AG04450 (cell line): ENCODE data around the gene SH3GLB2. TPM values are rescaled to one million over a fixed set of nuclear protein-coding genes. Genes with fewer than 3 reads are reported as not detected.
"Not testable (repeated sequence)": the region's sequence is repeated elsewhere in the genome, so short reads cannot be mapped to it uniquely, and the experiment has no call there.

ENCODE experiments used
- CTCF ChIA-PET: fragments of 300-600, 350-600 bp; formaldehyde crosslinking; extraction: SDS; loops from one replicate; lab custom pipeline; 2022; ENCODE audit warnings: antibody characterized with exemption, inconsistent platforms; lab: Charles Lee
- POLR2A ChIA-PET: fragments of 350-600 bp; formaldehyde crosslinking; extraction: SDS; loops from one replicate; lab custom pipeline; 2021; ENCODE audit warnings: antibody characterized with exemption, inconsistent platforms; lab: Yijun Ruan, JAX
- DNase-seq: peaks from one replicate; pipeline ENCODE4 v3.0.0-alpha.2; 2011; ENCODE audit warnings: low read depth, low spot score
- H3K27ac ChIP-seq: one replicate; pipeline ENCODE4 v1.5.1; 2012; ENCODE audit warnings: low read depth, low read length, control low read depth
- H3K27me3 ChIP-seq: one replicate; pipeline ENCODE4 v1.6.0; 2012; ENCODE audit warnings: low read length; ENCODE audit not compliant: control insufficient read depth, insufficient read depth
- H3K4me3 ChIP-seq: 2 replicates; pipeline ENCODE4 v1.5.1; 2011; ENCODE audit warnings: mild to moderate bottlenecking, low read depth, low read length, control low read depth
- H3K9me3 ChIP-seq: 2 replicates; pipeline ENCODE4 v1.5.1; 2012; ENCODE audit warnings: low read length; ENCODE audit not compliant: control insufficient read depth, insufficient read depth
- CTCF ChIP-seq: IDR thresholded peaks from 2 replicates; pipeline ENCODE4 v1.5.1; 2011; ENCODE audit warnings: low read depth, low read length, control low read depth, inconsistent platforms
- polyA plus RNA-seq: library from polyadenylated mRNA; depleted of rRNA; stranded (reverse); fragments of >200 nt; gene quantifications from 2 replicates; pipeline ENCODE4 v1.2.3, GENCODE V29; 2011

Gene SH3GLB2
- polyA plus RNA-seq, 1 experiment, result 29.3 TPM

GRCh38 chr9:128986671-128987070 is 41.5 kb downstream of the SH3GLB2 start:
- Histone ChIP-seq H3K4me3 (no peak overlapping the region), H3K9me3 (no peaks in the 10 kb centered on the region), H3K27me3 (no peaks in the 10 kb centered on the region), H3K27ac (no peak overlapping the region)
- TF ChIP-seq CTCF, result no peak
- no peak for DNase-seq
- ChIA-PET CTCF (interaction anchor here (1.5 kb wide), 1 partner anchor 169 kb away, joined by 6 read pairs; the partner anchor contains the start of gene ENDOG), POLR2A (no interaction called here)

- no peak for TF ChIP-seq CTCF
- ChIA-PET CTCF (no interaction called here), POLR2A (no interaction called here)
- Histone ChIP-seq H3K4me3 (no peak overlapping the region), H3K27me3 (no peaks in the 10 kb centered on the region), H3K9me3 (no peaks in the 10 kb centered on the region), H3K27ac (no peak overlapping the region)
- DNase-seq, result no peak
Observed at GRCh38 chr9:128983536-128983935, 44.6 kb downstream of the SH3GLB2 start.

- no peak for DNase-seq
- Histone ChIP-seq H3K27ac (no peak overlapping the region), H3K4me3 (no peak overlapping the region), H3K27me3 (no peaks in the 10 kb centered on the region), H3K9me3 (no peaks in the 10 kb centered on the region)
- ChIA-PET POLR2A (no interaction called here), CTCF (no interaction called here)
- no peak for TF ChIP-seq CTCF
Observed at GRCh38 chr9:128979111-128979510, 49.0 kb downstream of the SH3GLB2 start.

- TF ChIP-seq CTCF, result no peak
- CTCF ChIA-PET, result no interaction called here
- H3K9me3 ChIP-seq, result no peaks in the 10 kb centered on the region
- DNase-seq, result peak; percentile 63
- no peak overlapping the region for H3K4me3 ChIP-seq
- H3K27ac ChIP-seq, result no peak overlapping the region
- H3K27me3 ChIP-seq, result no peaks in the 10 kb centered on the region
- POLR2A ChIA-PET, result interaction anchor here (1.1 kb wide), 1 partner anchor 15 kb away, joined by 3 read pairs; no protein-coding TSS in a partner anchor
Observed at GRCh38 chr9:128972956-128973355, 55.2 kb downstream of the SH3GLB2 start.

- DNase-seq, result no peak
- H3K27ac ChIP-seq, result no peak overlapping the region
- ChIA-PET CTCF (no interaction called here), POLR2A (interaction anchor here (0.5 kb wide), 1 partner anchor 153 kb away, joined by 5 read pairs; no protein-coding TSS in a partner anchor)
- no peaks in the 10 kb centered on the region for H3K27me3 ChIP-seq
- H3K9me3 ChIP-seq, result no peaks in the 10 kb centered on the region
- H3K4me3 ChIP-seq, result no peak overlapping the region
- TF ChIP-seq CTCF, result no peak
Observed at GRCh38 chr9:128969491-128969890, 58.6 kb downstream of the SH3GLB2 start.

GRCh38 chr9:128961403-128961802 is 66.7 kb downstream of the SH3GLB2 start:
- H3K27ac ChIP-seq, H3K27me3 ChIP-seq, H3K9me3 ChIP-seq, H3K4me3 ChIP-seq, DNase-seq: not testable (repeated sequence)
- POLR2A ChIA-PET, result interaction anchor here (0.6 kb wide), 1 partner anchor 991 kb away, joined by 4 read pairs; no protein-coding TSS in a partner anchor
- CTCF ChIA-PET, result interaction anchor here (1.1 kb wide), 1 partner anchor 11 kb away, joined by 7 read pairs; no protein-coding TSS in a partner anchor
